HG03103 (cell line): ENCODE measurements around the gene GABRD.

Source experiments
- ATAC-seq: cut with Tn5 transposase; IDR thresholded peaks from one replicate; pipeline ENCODE4 v1.9.1; 2021; ENCODE audit warnings: low read depth; ENCODE audit not compliant: unreplicated experiment

The GABRD gene

GRCh38 chr1:1984560-1985070 lies 34.5 kb upstream of the GABRD start:
- no peak for ATAC-seq

GRCh38 chr1:1985375-1986050 lies 33.6 kb upstream of the GABRD start:
- ATAC-seq = no peak

GRCh38 chr1:1986451-1987141 lies 32.5 kb upstream of the GABRD start:
- no peak for ATAC-seq

GRCh38 chr1:1987142-1987510 lies 32.0 kb upstream of the GABRD start:
- no peak for ATAC-seq

- ATAC-seq = no peak
Measured at GRCh38 chr1:1988061-1988945, 30.8 kb upstream of the GABRD start.

GRCh38 chr1:1989102-1989542 lies 30.0 kb upstream of the GABRD start:
- no peak for ATAC-seq

- ATAC-seq = no peak
Measured at GRCh38 chr1:1989789-1990188, 29.4 kb upstream of the GABRD start.

GRCh38 chr1:1990222-1990621 lies 28.9 kb upstream of the GABRD start:
- no peak for ATAC-seq

- no peak for ATAC-seq
Measured at GRCh38 chr1:1994536-1994935, 24.6 kb upstream of the GABRD start.

GRCh38 chr1:1996207-1996651 lies 22.9 kb upstream of the GABRD start:
- no peak for ATAC-seq

GRCh38 chr1:1997576-1997975 lies 21.6 kb upstream of the GABRD start:
- no peak for ATAC-seq

- ATAC-seq = no peak
Measured at GRCh38 chr1:2000432-2000831, 18.7 kb upstream of the GABRD start.

GRCh38 chr1:2000850-2001249 lies 18.3 kb upstream of the GABRD start:
- ATAC-seq = no peak

GRCh38 chr1:2001773-2002411 lies 17.3 kb upstream of the GABRD start:
- ATAC-seq = no peak

- ATAC-seq = no peak
Measured at GRCh38 chr1:2003541-2004131, 15.5 kb upstream of the GABRD start, which contains the start of gene CFAP74. CFAP74 (minus strand) TSS chr1:2003786; CDS start chr1:1990956, 12,830 bp downstream.

GRCh38 chr1:2004856-2005255 lies 14.3 kb upstream of the GABRD start:
- ATAC-seq = no peak

GRCh38 chr1:2009101-2010053 lies 9.8 kb upstream of the GABRD start:
- ATAC-seq = no peak

- ATAC-seq = no peak
Measured at GRCh38 chr1:2014181-2014580, 5.0 kb upstream of the GABRD start.
